Measurements from ENCODE around the gene SCNN1A. TPM values are rescaled to one million over a fixed set of nuclear protein-coding genes. Genes with fewer than 3 reads are reported as not detected.
A peak's percentile ranks its signal among the peaks of the same experiment; 100 is the strongest.

SCNN1A gene
- total RNA-seq, 1 experiment from 2014 or later, result 17.1 TPM

DNA sequence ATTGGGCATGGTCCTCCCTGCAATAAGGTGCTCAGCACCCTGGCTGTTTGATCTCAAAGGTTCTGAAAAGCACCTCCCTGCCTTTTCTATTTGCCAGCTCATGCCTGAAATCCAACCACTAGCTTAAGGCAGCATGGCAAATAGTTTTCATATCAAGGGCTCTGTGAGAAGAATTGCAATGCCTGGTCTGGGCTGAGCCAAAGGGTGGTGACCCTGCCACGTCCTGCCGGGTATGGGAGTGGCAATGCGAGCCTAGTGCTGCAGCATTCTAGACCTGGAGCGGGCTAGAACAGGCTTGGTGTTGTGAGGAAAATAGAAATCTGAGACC is 2.3 kb upstream of the SCNN1A start:
- ATAC-seq (no peak), DNase-seq (ENCODE audit: low read depth, low spot score) (no peak)
- TF ChIP-seq, protein P1, sequence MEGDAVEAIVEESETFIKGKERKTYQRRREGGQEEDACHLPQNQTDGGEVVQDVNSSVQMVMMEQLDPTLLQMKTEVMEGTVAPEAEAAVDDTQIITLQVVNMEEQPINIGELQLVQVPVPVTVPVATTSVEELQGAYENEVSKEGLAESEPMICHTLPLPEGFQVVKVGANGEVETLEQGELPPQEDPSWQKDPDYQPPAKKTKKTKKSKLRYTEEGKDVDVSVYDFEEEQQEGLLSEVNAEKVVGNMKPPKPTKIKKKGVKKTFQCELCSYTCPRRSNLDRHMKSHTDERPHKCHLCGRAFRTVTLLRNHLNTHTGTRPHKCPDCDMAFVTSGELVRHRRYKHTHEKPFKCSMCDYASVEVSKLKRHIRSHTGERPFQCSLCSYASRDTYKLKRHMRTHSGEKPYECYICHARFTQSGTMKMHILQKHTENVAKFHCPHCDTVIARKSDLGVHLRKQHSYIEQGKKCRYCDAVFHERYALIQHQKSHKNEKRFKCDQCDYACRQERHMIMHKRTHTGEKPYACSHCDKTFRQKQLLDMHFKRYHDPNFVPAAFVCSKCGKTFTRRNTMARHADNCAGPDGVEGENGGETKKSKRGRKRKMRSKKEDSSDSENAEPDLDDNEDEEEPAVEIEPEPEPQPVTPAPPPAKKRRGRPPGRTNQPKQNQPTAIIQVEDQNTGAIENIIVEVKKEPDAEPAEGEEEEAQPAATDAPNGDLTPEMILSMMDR (IDR thresholded peaks at IDR 0.05), result no peak
- no peak for TF ChIP-seq POLR2AphosphoS5 (IDR thresholded peaks at IDR 0.05; ENCODE audit: low read depth, low read length)
- TF ChIP-seq, protein P2, sequence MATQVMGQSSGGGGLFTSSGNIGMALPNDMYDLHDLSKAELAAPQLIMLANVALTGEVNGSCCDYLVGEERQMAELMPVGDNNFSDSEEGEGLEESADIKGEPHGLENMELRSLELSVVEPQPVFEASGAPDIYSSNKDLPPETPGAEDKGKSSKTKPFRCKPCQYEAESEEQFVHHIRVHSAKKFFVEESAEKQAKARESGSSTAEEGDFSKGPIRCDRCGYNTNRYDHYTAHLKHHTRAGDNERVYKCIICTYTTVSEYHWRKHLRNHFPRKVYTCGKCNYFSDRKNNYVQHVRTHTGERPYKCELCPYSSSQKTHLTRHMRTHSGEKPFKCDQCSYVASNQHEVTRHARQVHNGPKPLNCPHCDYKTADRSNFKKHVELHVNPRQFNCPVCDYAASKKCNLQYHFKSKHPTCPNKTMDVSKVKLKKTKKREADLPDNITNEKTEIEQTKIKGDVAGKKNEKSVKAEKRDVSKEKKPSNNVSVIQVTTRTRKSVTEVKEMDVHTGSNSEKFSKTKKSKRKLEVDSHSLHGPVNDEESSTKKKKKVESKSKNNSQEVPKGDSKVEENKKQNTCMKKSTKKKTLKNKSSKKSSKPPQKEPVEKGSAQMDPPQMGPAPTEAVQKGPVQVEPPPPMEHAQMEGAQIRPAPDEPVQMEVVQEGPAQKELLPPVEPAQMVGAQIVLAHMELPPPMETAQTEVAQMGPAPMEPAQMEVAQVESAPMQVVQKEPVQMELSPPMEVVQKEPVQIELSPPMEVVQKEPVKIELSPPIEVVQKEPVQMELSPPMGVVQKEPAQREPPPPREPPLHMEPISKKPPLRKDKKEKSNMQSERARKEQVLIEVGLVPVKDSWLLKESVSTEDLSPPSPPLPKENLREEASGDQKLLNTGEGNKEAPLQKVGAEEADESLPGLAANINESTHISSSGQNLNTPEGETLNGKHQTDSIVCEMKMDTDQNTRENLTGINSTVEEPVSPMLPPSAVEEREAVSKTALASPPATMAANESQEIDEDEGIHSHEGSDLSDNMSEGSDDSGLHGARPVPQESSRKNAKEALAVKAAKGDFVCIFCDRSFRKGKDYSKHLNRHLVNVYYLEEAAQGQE (IDR thresholded peaks at IDR 0.05; ENCODE audit: insufficient read depth in 1 of 2, low read depth in 2 of 2, low read length in 1 of 2), result no peak
- no peak for TF ChIP-seq SIN3A (IDR thresholded peaks at IDR 0.05; ENCODE audit: borderline replicate concordance, insufficient read depth, low read depth, low read length)
- TF ChIP-seq TCF7L2 (IDR thresholded peaks at IDR 0.05; ENCODE audit: low read depth, low read length), result no peak
- in situ Hi-C loops (cut with HindIII; ENCODE audit: low pct_unique_long_range_greater_than_20kb, low sequenced_read_pairs), result no loop called here
- POLR2A ChIA-PET, result no interaction called here
- intact Hi-C loops (cut with micrococcal nuclease; ENCODE audit: unreplicated experiment), result no loop called here
- Histone ChIP-seq H3K4me3 (ENCODE audit: low read depth in 2 of 2, low read length in 2 of 2) (no peak overlapping the region), H3K36me3 (ENCODE audit: control insufficient read depth, insufficient read depth, low read length) (no peaks in the 10 kb centered on the region), H3K27ac (ENCODE audit: low read length) (peak overlapping the region; percentile 95; the same call in 1 of the 2 replicates), H3K4me1 (ENCODE audit: control insufficient read depth, insufficient read depth, low read length) (peaks cover 52% of the 10 kb centered on the region), H3K27me3 (ENCODE audit: control insufficient read depth, insufficient read depth, low read length) (no peaks in the 10 kb centered on the region), H3K9me3 (ENCODE audit: control insufficient read depth, insufficient read depth, low read depth, low read length) (no peaks in the 10 kb centered on the region)
- CTCF ChIA-PET, result interaction anchor here (1.1 kb wide), 1 partner anchor 88 kb away, joined by 4 read pairs; no protein-coding TSS in a partner anchor
- BruUV-seq (replicated peaks), result no TSS peak

DNA sequence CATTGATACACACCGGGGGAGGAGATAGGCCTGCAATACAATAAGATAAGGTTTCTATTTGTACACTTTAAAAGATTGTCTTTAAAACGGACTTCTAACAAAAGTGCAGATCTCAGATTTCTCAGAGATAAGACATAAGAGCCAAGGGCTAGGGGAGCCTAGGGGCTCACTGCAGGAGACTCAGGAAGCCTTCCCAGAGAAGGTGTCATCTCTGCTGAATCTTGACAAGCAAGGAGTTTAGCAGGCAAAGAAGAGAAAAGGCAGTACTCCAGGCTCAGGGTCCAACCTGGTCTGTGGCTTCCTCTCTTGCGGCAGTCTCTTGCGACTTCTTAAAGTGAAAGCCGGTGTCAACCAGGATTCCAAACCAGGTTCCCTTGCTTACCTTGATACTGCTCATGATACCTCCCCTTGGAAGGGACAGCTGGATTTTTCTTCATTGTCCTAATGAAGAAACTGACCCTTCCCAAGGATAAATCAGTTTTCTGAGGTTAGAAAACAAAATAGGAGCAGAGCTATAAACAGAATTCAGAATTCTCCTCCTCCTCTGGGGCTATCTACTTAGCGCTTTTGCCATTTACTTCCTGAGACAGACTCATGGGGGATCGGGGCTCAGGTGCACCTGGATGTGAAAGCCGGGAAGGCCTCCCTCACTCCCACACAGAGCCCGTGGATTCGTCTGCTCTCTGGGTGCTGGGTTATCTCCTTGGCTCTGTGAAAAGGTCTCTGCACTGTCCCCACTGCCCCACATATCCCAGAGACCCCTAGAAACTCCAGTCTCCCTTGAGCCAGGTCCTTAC is 1.7 kb upstream of the SCNN1A start:
- peak overlapping the region; percentile 95 for H3K27ac ChIP-seq (ENCODE audit: low read length)
- intact Hi-C loops (cut with micrococcal nuclease; ENCODE audit: unreplicated experiment), result no loop called here
- H3K4me1 ChIP-seq (ENCODE audit: control insufficient read depth, insufficient read depth, low read length), result peaks cover 57% of the 10 kb centered on the region
- ChIA-PET POLR2A (no interaction called here), CTCF (interaction anchor here (1.1 kb wide), 1 partner anchor 89 kb away, joined by 4 read pairs; no protein-coding TSS in a partner anchor)
- BruUV-seq (replicated peaks), result no TSS peak
- TF ChIP-seq, protein P2 (IDR thresholded peaks at IDR 0.05; ENCODE audit: insufficient read depth in 1 of 2, low read depth in 2 of 2, low read length in 1 of 2), result no peak
- TF ChIP-seq, protein P1 (IDR thresholded peaks at IDR 0.05), result no peak
- no peak for TF ChIP-seq TCF7L2 (IDR thresholded peaks at IDR 0.05; ENCODE audit: low read depth, low read length)
- no peak for DNase-seq (ENCODE audit: low read depth, low spot score)
- no peaks in the 10 kb centered on the region for H3K27me3 ChIP-seq (ENCODE audit: control insufficient read depth, insufficient read depth, low read length)
- H3K9me3 ChIP-seq (ENCODE audit: control insufficient read depth, insufficient read depth, low read depth, low read length), result no peaks in the 10 kb centered on the region
- no peaks in the 10 kb centered on the region for H3K36me3 ChIP-seq (ENCODE audit: control insufficient read depth, insufficient read depth, low read length)
- in situ Hi-C loops (cut with HindIII; ENCODE audit: low pct_unique_long_range_greater_than_20kb, low sequenced_read_pairs), result no loop called here
- H3K4me3 ChIP-seq (ENCODE audit: low read depth in 2 of 2, low read length in 2 of 2), result no peak overlapping the region
- no peak for ATAC-seq
